ENCODE data around the gene BICRAL.
A peak's percentile ranks its signal among the peaks of the same experiment; 100 is the strongest.

- peak; percentile 85 for TF ChIP-seq CTCF (conservative IDR thresholded peaks at IDR 0.05)
- TF ChIP-seq ZFX (IDR thresholded peaks at IDR 0.05): no peak
These were observed 117.1 kb downstream of the BICRAL start for GRCh38 chr6:42898891-42899361.
